HG03442 (cell line): ENCODE data around the gene PDE4D.
A peak's percentile ranks its signal among the peaks of the same experiment; 100 is the strongest.

ENCODE experiments used
- ATAC-seq: cut with Tn5 transposase; IDR thresholded peaks from one replicate; pipeline ENCODE4 v1.9.1; 2021; ENCODE audit warnings: mild to moderate bottlenecking, moderate library complexity; ENCODE audit not compliant: unreplicated experiment

Gene PDE4D

GRCh38 chr5:59746241-59746765 is 147.2 kb downstream of the PDE4D start:
- no peak for ATAC-seq

GRCh38 chr5:59745415-59745863 is 148.1 kb downstream of the PDE4D start:
- ATAC-seq: no peak

- no peak for ATAC-seq
Measured at GRCh38 chr5:59744531-59744992, 149.0 kb downstream of the PDE4D start.

DNA sequence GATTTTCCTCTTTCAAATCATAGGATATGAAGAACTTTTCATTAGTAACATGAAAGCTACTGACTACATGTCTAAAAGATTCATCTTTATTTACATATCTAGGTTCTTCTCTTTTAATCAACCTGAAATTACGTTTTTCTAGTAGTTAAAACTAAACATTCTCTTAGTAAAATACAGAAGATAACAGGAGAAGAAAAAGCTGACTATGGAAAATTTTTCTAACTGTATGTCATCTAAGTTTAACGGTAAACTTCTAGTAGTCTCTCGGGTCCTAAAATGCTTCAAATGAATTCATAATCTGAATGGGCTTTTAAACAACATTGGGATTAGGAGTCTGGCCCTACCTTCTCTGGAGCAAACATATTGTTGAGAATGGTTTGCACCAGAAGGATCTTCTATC is 151.9 kb downstream of the PDE4D start:
- ATAC-seq: no peak

DNA sequence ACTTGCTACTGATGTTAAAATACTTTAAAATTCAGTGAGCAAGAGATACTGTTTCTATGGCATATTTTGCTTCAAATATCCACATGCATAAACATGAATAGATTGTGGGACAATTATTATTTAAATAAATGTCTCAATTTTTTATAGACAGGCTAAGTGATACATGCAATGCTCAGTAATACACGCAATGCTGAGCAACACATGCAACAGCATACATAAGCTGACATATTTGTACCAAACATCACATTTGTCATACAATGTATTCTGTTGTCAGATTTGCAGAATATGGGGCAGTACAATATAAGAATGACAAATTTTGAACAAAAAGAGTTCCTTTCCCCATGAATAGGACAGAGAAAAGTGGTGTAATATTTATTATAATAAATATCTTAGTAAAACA is 155.5 kb downstream of the PDE4D start:
- no peak for ATAC-seq

DNA sequence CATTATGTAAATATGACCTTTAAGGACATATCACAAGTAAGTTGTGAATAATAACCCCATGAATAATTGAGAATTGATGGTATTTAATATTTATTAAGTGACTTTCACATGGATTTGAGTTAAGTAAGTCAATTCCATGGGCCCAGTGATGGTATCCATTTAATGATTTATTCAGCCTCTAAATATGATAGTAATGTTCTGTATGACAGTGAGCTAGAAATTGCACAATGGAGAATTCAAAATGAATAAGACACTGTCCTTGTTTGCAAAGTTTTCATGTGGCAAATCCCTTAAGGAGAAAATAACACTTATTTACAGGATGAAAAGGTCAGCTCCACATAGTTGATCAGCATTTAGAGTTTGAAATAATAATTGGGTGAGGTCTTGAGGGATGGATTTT is 160.7 kb downstream of the PDE4D start:
- no peak for ATAC-seq

DNA sequence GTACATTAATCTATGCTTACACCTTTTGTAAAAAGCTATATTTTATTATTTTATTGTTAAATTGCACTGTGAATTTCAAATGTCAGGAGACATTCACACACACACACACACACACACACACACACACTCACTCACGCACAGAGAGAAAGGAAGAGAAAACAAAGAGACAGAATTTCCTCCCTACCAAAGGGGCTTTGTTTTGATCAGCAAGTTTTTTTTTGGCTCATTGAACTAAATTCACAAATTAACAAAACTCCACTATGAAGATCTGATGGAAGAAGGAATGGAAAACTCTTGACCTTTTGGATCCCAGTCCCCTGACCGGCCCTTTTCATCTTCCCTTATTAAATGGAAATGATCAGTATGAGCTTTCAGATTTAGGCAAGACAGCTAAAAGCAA is 161.2 kb downstream of the PDE4D start:
- no peak for ATAC-seq

DNA sequence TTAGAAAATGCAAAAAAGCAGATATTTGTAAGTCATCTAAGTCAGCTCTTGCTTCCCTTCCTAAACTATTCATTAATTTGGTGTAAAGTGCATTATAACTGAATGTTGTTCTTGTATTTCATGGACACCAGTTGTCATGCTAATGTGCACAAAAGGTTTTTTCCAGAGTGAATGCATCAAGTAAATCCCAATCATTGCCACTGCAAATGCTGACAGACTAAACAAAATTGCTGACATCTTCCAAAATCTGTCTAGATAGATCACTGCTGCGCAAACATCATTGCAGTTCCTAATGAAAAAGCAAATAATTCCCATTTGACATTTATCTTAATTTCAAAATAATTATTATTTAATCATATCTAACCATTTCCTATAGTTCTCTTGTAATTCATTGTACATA is 161.7 kb downstream of the PDE4D start:
- ATAC-seq: no peak

DNA sequence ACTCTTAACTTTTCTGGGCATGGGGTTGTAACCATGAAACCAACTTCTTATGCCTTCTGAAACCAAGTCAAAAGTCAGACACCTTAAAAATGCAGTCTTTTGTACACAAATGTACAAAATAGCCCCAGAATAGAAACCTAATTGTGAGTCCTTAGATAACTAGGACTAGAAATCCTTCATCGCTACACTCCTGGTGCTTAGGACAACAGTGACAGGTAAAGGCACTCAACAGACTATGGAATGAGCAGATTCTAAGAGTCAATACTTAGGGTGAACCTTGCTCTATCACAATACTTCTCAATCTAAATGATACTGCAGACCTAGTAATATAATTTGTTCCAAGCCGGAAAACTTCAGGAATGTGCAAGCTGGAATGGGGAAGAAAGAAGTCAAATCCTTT is 163.7 kb downstream of the PDE4D start:
- no peak for ATAC-seq

DNA sequence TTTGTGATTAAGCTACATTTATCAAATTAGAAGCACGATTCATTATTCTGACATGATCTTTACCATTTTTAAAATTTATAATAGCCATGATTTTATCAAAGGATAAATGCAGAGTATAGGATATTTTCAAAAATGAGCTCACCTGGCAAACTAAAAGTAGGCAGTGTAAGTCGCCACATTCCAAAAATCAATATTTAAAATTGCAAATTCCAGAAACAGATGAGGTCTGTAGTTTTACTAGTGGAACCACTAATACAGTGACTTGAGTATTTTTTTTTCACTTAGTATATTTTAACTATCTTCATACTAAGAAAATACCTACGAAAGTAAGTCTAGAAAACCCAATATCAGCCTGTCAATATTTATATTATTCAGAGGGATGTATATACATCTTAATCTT is 164.2 kb downstream of the PDE4D start:
- ATAC-seq: no peak

GRCh38 chr5:59728356-59728755 is 165.2 kb downstream of the PDE4D start:
- no peak for ATAC-seq

GRCh38 chr5:59727186-59727585 is 166.3 kb downstream of the PDE4D start:
- no peak for ATAC-seq

DNA sequence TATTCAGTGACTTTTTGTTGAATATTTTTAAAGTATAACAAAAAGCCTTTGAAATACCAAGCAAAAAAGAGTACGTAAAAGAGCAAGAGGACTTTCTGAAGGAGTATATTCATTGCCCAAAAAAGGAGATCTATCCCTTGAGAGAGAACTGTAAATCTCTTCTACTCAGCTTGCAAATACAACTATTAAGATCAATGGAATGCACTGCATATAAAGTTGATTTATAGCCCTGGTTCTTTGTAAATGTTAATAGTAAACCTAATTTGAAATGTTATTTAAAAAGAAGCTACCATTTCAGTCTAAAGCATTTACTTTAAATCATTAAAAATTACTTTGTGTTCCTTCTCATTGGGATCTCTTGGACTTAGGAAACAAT is 168.1 kb downstream of the PDE4D start:
- no peak for ATAC-seq

- ATAC-seq: peak; percentile 91
Measured at GRCh38 chr5:59724482-59725391, 168.8 kb downstream of the PDE4D start.

DNA sequence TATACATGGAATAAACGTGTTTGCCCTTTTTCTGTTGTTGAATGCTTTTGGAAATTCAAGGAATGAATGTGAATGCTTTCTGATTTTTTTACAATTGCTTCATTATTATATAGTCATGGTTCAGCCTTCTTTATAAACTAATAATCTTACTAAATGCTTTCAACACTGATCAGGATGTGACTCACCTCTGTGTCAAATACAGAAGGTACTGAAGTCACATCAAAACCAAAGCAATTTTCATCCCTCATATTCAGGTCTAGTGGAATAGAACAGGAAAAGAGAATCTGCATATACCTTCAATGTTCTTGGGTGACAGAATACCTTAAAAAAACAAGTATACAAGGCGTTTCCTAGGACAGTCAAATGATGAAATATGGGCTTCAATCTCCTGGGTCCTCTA is 170.7 kb downstream of the PDE4D start:
- no peak for ATAC-seq

- ATAC-seq: no peak
Measured at GRCh38 chr5:59721741-59722140, 171.8 kb downstream of the PDE4D start.

DNA sequence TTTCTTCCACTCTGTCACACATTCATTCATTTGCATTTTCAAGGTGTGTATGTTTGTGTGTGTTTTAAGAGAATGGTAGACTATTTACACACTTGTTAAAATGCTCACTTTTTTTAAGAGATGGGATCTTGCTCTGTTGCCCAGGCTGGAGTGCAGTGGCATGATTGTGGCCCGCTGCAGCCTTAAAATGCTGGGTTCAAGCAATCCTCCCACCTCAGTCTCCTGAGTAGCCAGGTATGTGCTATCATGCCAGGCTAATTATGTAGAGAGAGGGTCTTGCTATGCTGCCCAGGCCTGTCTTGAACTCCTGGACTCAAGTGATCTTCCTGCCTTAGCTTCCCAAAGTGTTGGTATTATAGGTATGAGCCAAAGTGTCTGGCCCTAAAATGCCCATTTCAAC is 173.5 kb downstream of the PDE4D start:
- no peak for ATAC-seq

- ATAC-seq: no peak
Measured at GRCh38 chr5:59716966-59717500, 176.5 kb downstream of the PDE4D start.

GRCh38 chr5:59716029-59716428 is 177.5 kb downstream of the PDE4D start:
- ATAC-seq: no peak

- no peak for ATAC-seq
Measured at GRCh38 chr5:59715228-59715627, 178.3 kb downstream of the PDE4D start.

DNA sequence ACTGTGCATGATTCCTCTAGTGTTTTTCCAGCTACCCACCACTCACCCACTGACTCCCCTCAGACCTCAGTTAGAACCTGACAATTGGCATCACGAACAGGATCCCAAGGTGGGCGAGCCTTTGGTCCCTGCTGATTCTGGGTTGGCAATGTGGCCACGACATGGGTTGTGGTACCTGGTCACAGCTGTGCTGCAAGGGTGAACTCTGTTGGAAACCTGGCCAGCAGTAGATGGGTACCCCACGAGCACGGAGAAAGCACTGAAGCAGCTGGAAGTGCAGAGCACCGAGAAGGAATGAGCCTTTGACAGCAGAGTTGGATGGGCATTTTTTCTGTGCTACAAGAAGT is 180.1 kb downstream of the PDE4D start:
- no peak for ATAC-seq

- no peak for ATAC-seq
Measured at GRCh38 chr5:59712836-59713497, 180.6 kb downstream of the PDE4D start.
